IMR-90 (cell line): ENCODE results near the gene ZNF185. TPM values are rescaled to one million over a fixed set of nuclear protein-coding genes. Genes with fewer than 3 reads are reported as not detected.

Source experiments
- ATAC-seq: fragments of 200-7000 bp; cut with Tn5 transposase; 2 replicates; pipeline ENCODE4 v1.9.1; 2020; ENCODE audit warnings: low read depth, mild to moderate bottlenecking, moderate library complexity
- BruUV-seq: library from RNA; stranded (reverse); fragments of 400-500 nt; replicated peaks from 2 replicates; lab custom pipeline; 2021; lab: Mats Ljungman, UMichigan
- CTCF ChIA-PET: fragments of 300-600 bp; formaldehyde crosslinking; extraction: SDS; loops from one replicate; lab custom pipeline; 2021; ENCODE audit warnings: antibody characterized with exemption; lab: Yijun Ruan, JAX
- POLR2A ChIA-PET: fragments of 300-600 bp; sonication (Branson Sonifier 250); formaldehyde crosslinking; loops from one replicate; lab custom pipeline; 2022; ENCODE audit warnings: antibody characterized with exemption; ENCODE audit not compliant: unreplicated experiment; lab: Charles Lee
- DNase-seq: peaks from one replicate; pipeline ENCODE4 v3.0.0; 2013
- H2AFZ ChIP-seq: replicated peaks from 2 replicates; pipeline ENCODE3; 2013; ENCODE audit warnings: low read length, mild to moderate bottlenecking; ENCODE audit not compliant: poor library complexity
- H2AK5ac ChIP-seq: 2 replicates; pipeline ENCODE4 v1.6.1; 2013; ENCODE audit warnings: low read depth, low read length, inconsistent platforms
- H2AK9ac ChIP-seq: replicated peaks from 2 replicates; pipeline ENCODE3; 2013; ENCODE audit warnings: mild to moderate bottlenecking, low read depth, low read length, moderate library complexity; ENCODE audit not compliant: poor library complexity
- H2BK120ac ChIP-seq: 2 replicates; pipeline ENCODE4 v1.6.1; 2013; ENCODE audit warnings: low read depth, low read length, inconsistent platforms
- H2BK15ac ChIP-seq: 3 replicates; pipeline ENCODE4 v1.6.1; 2013; ENCODE audit warnings: low read depth, low read length, inconsistent platforms
- H2BK20ac ChIP-seq: 2 replicates; pipeline ENCODE4 v1.6.1; 2013; ENCODE audit warnings: low read depth, mild to moderate bottlenecking, inconsistent platforms, low read length, moderate library complexity
- H2BK5ac ChIP-seq: 2 replicates; pipeline ENCODE4 v1.6.1; 2013; ENCODE audit warnings: mild to moderate bottlenecking, low read depth, low read length, inconsistent platforms; ENCODE audit not compliant: poor library complexity, severe bottlenecking
- H3K14ac ChIP-seq: replicated peaks from 2 replicates; pipeline ENCODE4 v1.6.1; 2013; ENCODE audit warnings: low read depth, low read length, inconsistent platforms
- H3K18ac ChIP-seq: 2 replicates; pipeline ENCODE4 v1.6.1; 2013; ENCODE audit warnings: low read depth, low read length, control low read depth
- H3K23ac ChIP-seq: 2 replicates; pipeline ENCODE4 v1.6.1; 2013; ENCODE audit warnings: low read depth, low read length, inconsistent platforms
- H3K27ac ChIP-seq: 2 replicates; pipeline ENCODE4 v1.5.1; 2013; ENCODE audit warnings: mild to moderate bottlenecking, control low read depth, low read length; ENCODE audit not compliant: insufficient read depth
- H3K27me3 ChIP-seq: 2 replicates; pipeline ENCODE4 v1.6.1; 2013; ENCODE audit warnings: low read length; ENCODE audit not compliant: control insufficient read depth, insufficient read depth
- H3K36me3 ChIP-seq: 2 replicates; pipeline ENCODE4 v1.6.1; 2013; ENCODE audit warnings: low read length, mixed read lengths; ENCODE audit not compliant: control insufficient read depth, insufficient read depth
- H3K4ac ChIP-seq: 2 replicates; pipeline ENCODE4 v1.6.1; 2013; ENCODE audit warnings: low read depth, low read length, inconsistent platforms
- H3K4me1 ChIP-seq: 2 replicates; pipeline ENCODE4 v1.6.1; 2013; ENCODE audit warnings: low read length, mixed read lengths; ENCODE audit not compliant: control insufficient read depth, insufficient read depth
- H3K4me2 ChIP-seq: 2 replicates; pipeline ENCODE4 v1.6.1; 2013; ENCODE audit warnings: low read depth, mild to moderate bottlenecking, control low read depth, low read length, moderate library complexity
- H3K4me3 ChIP-seq: 2 replicates; pipeline ENCODE4 v1.5.1; 2013; ENCODE audit warnings: low read depth, mild to moderate bottlenecking, control low read depth, low read length, moderate library complexity; ENCODE audit not compliant: insufficient read depth
- H3K56ac ChIP-seq: 2 replicates; pipeline ENCODE4 v1.6.1; 2013; ENCODE audit warnings: low read length, inconsistent platforms; ENCODE audit not compliant: insufficient read depth; ENCODE audit errors: extremely low read depth
- H3K79me1 ChIP-seq, 2 experiments: 2 replicates each; pipeline ENCODE4 v1.6.1; 2013; ENCODE audit warnings: low read length in 2 of 2, inconsistent platforms in 1 of 2, low read depth in 1 of 2
- H3K9ac ChIP-seq: 2 replicates; pipeline ENCODE4 v1.6.1; 2013; ENCODE audit warnings: low read depth, low read length, control low read depth
- H3K9me1 ChIP-seq: 2 replicates; pipeline ENCODE4 v1.6.1; 2013; ENCODE audit warnings: low read length, inconsistent platforms; ENCODE audit not compliant: insufficient read depth
- H3K9me3 ChIP-seq: 2 replicates; pipeline ENCODE4 v1.6.1; 2013; ENCODE audit warnings: low read length; ENCODE audit not compliant: control insufficient read depth, insufficient read depth
- H4K20me1 ChIP-seq: 2 replicates; pipeline ENCODE4 v1.6.1; 2013; ENCODE audit warnings: low read length, inconsistent platforms; ENCODE audit not compliant: insufficient read depth
- H4K5ac ChIP-seq: 2 replicates; pipeline ENCODE4 v1.6.1; 2013; ENCODE audit warnings: mild to moderate bottlenecking, low read depth, low read length, control low read depth
- H4K8ac ChIP-seq, 2 experiments: 2 replicates each; pipeline ENCODE4 v1.6.1; 2013; ENCODE audit warnings: low read depth in 2 of 2, low read length in 2 of 2, control low read depth in 1 of 2, inconsistent platforms in 1 of 2
- H4K91ac ChIP-seq: 2 replicates; pipeline ENCODE4 v1.6.1; 2013; ENCODE audit warnings: low read depth, low read length, inconsistent platforms; ENCODE audit not compliant: insufficient read depth
- BHLHE40 ChIP-seq: fragments of 150-350 bp; IDR thresholded peaks from 2 replicates; pipeline ENCODE4 v1.6.1; 2016; ENCODE audit warnings: mild to moderate bottlenecking, low read depth, low read length
- CEBPB ChIP-seq: IDR thresholded peaks from 2 replicates; pipeline ENCODE4 v1.6.1; 2012; ENCODE audit warnings: low read depth, low read length, improper control_type of control experiment
- CHD1 ChIP-seq: IDR thresholded peaks from 2 replicates; pipeline ENCODE4 v1.6.1; 2012; ENCODE audit warnings: low read depth, low read length, improper control_type of control experiment
- CTCF ChIP-seq: conservative IDR thresholded peaks from 2 replicates; pipeline ENCODE4 v1.5.1; 2012; ENCODE audit warnings: mild to moderate bottlenecking, low read depth, low read length, improper control_type of control experiment
- ELK1 ChIP-seq: fragments of 150-350 bp; IDR thresholded peaks from 2 replicates; pipeline ENCODE4 v1.6.1; 2016; ENCODE audit warnings: low read depth, mild to moderate bottlenecking, low read length, moderate library complexity, borderline replicate concordance
- FOS ChIP-seq: fragments of 150-350 bp; IDR thresholded peaks from 2 replicates; pipeline ENCODE4 v1.6.1; 2016; ENCODE audit warnings: low read depth, low read length
- MAFK ChIP-seq: IDR thresholded peaks from 2 replicates; pipeline ENCODE4 v1.6.1; 2012; ENCODE audit warnings: low read depth, low read length, improper control_type of control experiment
- MAZ ChIP-seq: IDR thresholded peaks from 2 replicates; pipeline ENCODE4 v1.6.1; 2012; ENCODE audit warnings: low read depth, mild to moderate bottlenecking, low read length, improper control_type of control experiment, moderate library complexity, borderline replicate concordance
- MXI1 ChIP-seq: IDR thresholded peaks from 2 replicates; pipeline ENCODE4 v1.6.1; 2012; ENCODE audit warnings: low read depth, mild to moderate bottlenecking, low read length, moderate library complexity, borderline replicate concordance
- NFE2L2 ChIP-seq: fragments of 150-350 bp; IDR thresholded peaks from 2 replicates; pipeline ENCODE4 v1.6.1; 2016; ENCODE audit warnings: low read depth, mild to moderate bottlenecking, low read length
- POLR2A ChIP-seq: IDR thresholded peaks from 2 replicates; pipeline ENCODE4 v1.6.1; 2012; ENCODE audit warnings: mild to moderate bottlenecking, low read depth, low read length
- RAD21 ChIP-seq: IDR thresholded peaks from 2 replicates; pipeline ENCODE4 v1.6.1; 2012; ENCODE audit warnings: low read length, improper control_type of control experiment
- RCOR1 ChIP-seq: IDR thresholded peaks from 2 replicates; pipeline ENCODE4 v1.6.1; 2012; ENCODE audit warnings: mild to moderate bottlenecking, low read length, improper control_type of control experiment; ENCODE audit not compliant: insufficient replicate concordance
- RFX5 ChIP-seq: IDR thresholded peaks from 2 replicates; pipeline ENCODE4 v1.8.0; 2012; ENCODE audit warnings: low read depth, mild to moderate bottlenecking, low read length, moderate library complexity
- SMC3 ChIP-seq: fragments of 150-350 bp; IDR thresholded peaks from 2 replicates; pipeline ENCODE4 v1.6.1; 2016; ENCODE audit warnings: low read depth, mild to moderate bottlenecking, antibody characterized with exemption, low read length, moderate library complexity
- USF2 ChIP-seq: fragments of 150-350 bp; IDR thresholded peaks from 2 replicates; pipeline ENCODE4 v1.6.1; 2017; ENCODE audit warnings: mild to moderate bottlenecking, antibody characterized with exemption, low read length, low read depth
- WGBS, 2 experiments: methylation state at CpG; one replicate each; pipeline versions ENCODE4 v1.1.5 to v1.1.7; 2013; ENCODE audit warnings: missing lambda C conversion rate in 2 of 2; ENCODE audit not compliant: insufficient read length in 1 of 2; ENCODE audit errors: extremely low coverage in 2 of 2; 5-methylcytosine and 5-hydroxymethylcytosine counted together
- dilution Hi-C: fragments of 300-500 bp; cut with HindIII; formaldehyde crosslinking; loops from one replicate; pipeline ENCODE4 v1.14.3; 2018; ENCODE audit warnings: low sequenced_read_pairs; ENCODE audit not compliant: unreplicated experiment
- in situ Hi-C: fragments of 300-500 bp; cut with MboI; formaldehyde crosslinking; loops from 3 replicates; pipeline ENCODE4 v1.14.3; 2019; ENCODE audit warnings: low sequenced_read_pairs, inconsistent platforms, mixed read lengths
- intact Hi-C: fragments of 100-400 bp; cut with micrococcal nuclease; formaldehyde crosslinking; loops from 2 replicates; pipeline ENCODE4 v1.10.0; 2022
- polyA plus RNA-seq, 3 experiments: library from polyadenylated mRNA; depleted of rRNA; stranded (reverse); fragments of >200 nt; gene quantifications; 2 replicates each; pipeline ENCODE4 v1.2.3, GENCODE V29; 2012; ENCODE audit warnings: low replicate concordance in 1 of 3
- total RNA-seq: library from RNA; depleted of rRNA; stranded (reverse); fragments of >200 nt; gene quantifications from 2 replicates; pipeline ENCODE4 v1.2.3, GENCODE V29; 2012

The ZNF185 gene
- total and polyA plus RNA-seq, 2 of the 4 experiments (the other 2 are of a cell fraction): 3.2 to 6.3 TPM

- ChIA-PET CTCF (no interaction called here), POLR2A (no interaction called here)
- Histone ChIP-seq H3K4me1 (peaks cover under 1% of the 10 kb centered on the region; the same call in 1 of the 2 replicates), H2AFZ (no peak overlapping the region), H4K20me1 (no peaks in the 10 kb centered on the region), H3K4me2 (no peak overlapping the region), H2BK5ac (no peak overlapping the region), H3K4ac (no peak overlapping the region), H4K5ac (no peak overlapping the region), H3K23ac (no peak overlapping the region), H4K91ac (no peak overlapping the region), H2BK120ac (no peak overlapping the region), H3K9ac (no peak overlapping the region), H2BK20ac (no peak overlapping the region), H3K9me1 (no peaks in the 10 kb centered on the region), H3K4me3 (no peak overlapping the region), H3K36me3 (no peaks in the 10 kb centered on the region), H3K9me3 (no peaks in the 10 kb centered on the region; the same call in 1 of the 2 replicates), H3K27me3 (no peaks in the 10 kb centered on the region; the same call in 1 of the 2 replicates), H3K56ac (no peak overlapping the region), H4K8ac (no peak overlapping the region), H2AK5ac (no peak overlapping the region), H3K18ac (no peak overlapping the region), H2BK15ac (no peak overlapping the region), H3K27ac (no peak overlapping the region), H3K14ac (no peak overlapping the region), H3K79me1 (no peaks in the 10 kb centered on the region), H2AK9ac (no peak overlapping the region)
- dilution Hi-C loops: no loop called here
- intact Hi-C loops: no loop called here
- TF ChIP-seq NFE2L2 (no peak), SMC3 (no peak), MAZ (no peak), MXI1 (no peak), BHLHE40 (no peak), CHD1 (no peak), CTCF (no peak), ELK1 (no peak), RAD21 (no peak), FOS (no peak), USF2 (no peak), RCOR1 (no peak), RFX5 (no peak), POLR2A (no peak), CEBPB (no peak), MAFK (no peak)
- DNase-seq (no peak), ATAC-seq (no peak)
- in situ Hi-C loops: no loop called here
- 61% methylated on average over 4 of the region's 7 CpGs; no CpG with 5 or more reads in 1 of the 2 experiments for WGBS, 2 experiments
- BruUV-seq: no TSS peak
Measured at GRCh38 chrX:152912641-152913040, 14.8 kb downstream of the ZNF185 start.
